Measurements from ENCODE around the gene MSI2. TPM values are rescaled to one million over a fixed set of nuclear protein-coding genes. Genes with fewer than 3 reads are reported as not detected.

MSI2 gene
- total RNA-seq, 1 donor from 2014 or later: 178 TPM

- intact Hi-C loops (cut with micrococcal nuclease): no loop called here
These were observed 431.3 kb downstream of the MSI2 start for GRCh38 chr17:57687642-57688041.

GRCh38 chr17:57689254-57689653 lies 432.9 kb downstream of the MSI2 start:
- intact Hi-C loops (cut with micrococcal nuclease): no loop called here

GRCh38 chr17:57691939-57692338 lies 435.6 kb downstream of the MSI2 start:
- intact Hi-C loops (cut with micrococcal nuclease): no loop called here

GRCh38 chr17:57692770-57693169 lies 436.4 kb downstream of the MSI2 start:
- intact Hi-C loops (cut with micrococcal nuclease): no loop called here

GRCh38 chr17:57694051-57694450 lies 437.7 kb downstream of the MSI2 start:
- intact Hi-C loops (cut with micrococcal nuclease): no loop called here

- intact Hi-C loops (cut with micrococcal nuclease): no loop called here
These were observed 439.7 kb downstream of the MSI2 start for GRCh38 chr17:57696050-57696449.

GRCh38 chr17:57697197-57697596 lies 440.9 kb downstream of the MSI2 start:
- intact Hi-C loops (cut with micrococcal nuclease): no loop called here

- intact Hi-C loops (cut with micrococcal nuclease): no loop called here
These were observed 441.8 kb downstream of the MSI2 start for GRCh38 chr17:57697891-57698711.

GRCh38 chr17:57699751-57700219 lies 443.5 kb downstream of the MSI2 start:
- intact Hi-C loops (cut with micrococcal nuclease): no loop called here

GRCh38 chr17:57701124-57701523 lies 444.8 kb downstream of the MSI2 start:
- intact Hi-C loops (cut with micrococcal nuclease): no loop called here

- intact Hi-C loops (cut with micrococcal nuclease): no loop called here
These were observed 446.9 kb downstream of the MSI2 start for GRCh38 chr17:57703273-57703672.

- intact Hi-C loops (cut with micrococcal nuclease): no loop called here
These were observed 448.1 kb downstream of the MSI2 start for GRCh38 chr17:57704448-57704847.

- intact Hi-C loops (cut with micrococcal nuclease): no loop called here
These were observed 449.8 kb downstream of the MSI2 start for GRCh38 chr17:57705921-57706695.

GRCh38 chr17:57706761-57707160 lies 450.4 kb downstream of the MSI2 start:
- intact Hi-C loops (cut with micrococcal nuclease): no loop called here

- intact Hi-C loops (cut with micrococcal nuclease): no loop called here
These were observed 451.6 kb downstream of the MSI2 start for GRCh38 chr17:57707892-57708291.

GRCh38 chr17:57708410-57708809 lies 452.1 kb downstream of the MSI2 start:
- intact Hi-C loops (cut with micrococcal nuclease): no loop called here

- intact Hi-C loops (cut with micrococcal nuclease): no loop called here
These were observed 456.8 kb downstream of the MSI2 start for GRCh38 chr17:57713140-57713539.

GRCh38 chr17:57714665-57715180 lies 458.4 kb downstream of the MSI2 start:
- intact Hi-C loops (cut with micrococcal nuclease): no loop called here

- intact Hi-C loops (cut with micrococcal nuclease): no loop called here
These were observed 459.7 kb downstream of the MSI2 start for GRCh38 chr17:57715981-57716380.

GRCh38 chr17:57718878-57719277 lies 462.6 kb downstream of the MSI2 start:
- intact Hi-C loops (cut with micrococcal nuclease): no loop called here

GRCh38 chr17:57720386-57721035 lies 464.2 kb downstream of the MSI2 start:
- intact Hi-C loops (cut with micrococcal nuclease): no loop called here

Data from T-helper 1 cell treated with Interleukin-12 subunit alpha and Interleukin-12 subunit beta and Interleukin-4 antibody, amounts not matched to agents 30 ng/mL and 1 ng/mL, for 36 hours (primary cell).